Tibial nerve (tissue), 4 donors: ENCODE results near the gene FCGR3B.
"Not testable (repeated sequence)": the region's sequence is repeated elsewhere in the genome, so short reads cannot be mapped to it uniquely, and the experiment has no call there.

Experiments
- CTCF ChIP-seq, 5 experiments: fragments of 200-600 bp in 3 of 5; fragments of 450-650 bp in 2 of 5; sonication (generic) in 3 of 5; IDR thresholded peaks; one replicate each; pipeline ENCODE4 v1.5.1; 2016 to 2019; ENCODE audit warnings: antibody characterized with exemption in 5 of 5, mild to moderate bottlenecking in 3 of 5, moderate library complexity in 2 of 5
- EP300 ChIP-seq, 2 donors: sonication (generic); formaldehyde crosslinking; IDR thresholded peaks; one replicate each; pipeline ENCODE4 v1.6.1; 2017; ENCODE audit warnings: antibody characterized with exemption in 2 of 2, mild to moderate bottlenecking in 1 of 2

GRCh38 chr1:161636976-161637375 is 6.0 kb upstream of the FCGR3B start:
- TF ChIP-seq CTCF, EP300 (IDR thresholded peaks at IDR 0.05): not testable (repeated sequence)
